Loucy (cell line): Measurements from ENCODE around the gene SCFD2.

Source experiments
- H2AFZ ChIP-seq: fragments of 200-600 bp; sonication (generic); 2 replicates; pipeline ENCODE4 v1.6.0; 2016; ENCODE audit warnings: antibody characterized with exemption, mild to moderate bottlenecking, low read length, moderate library complexity
- H3F3A ChIP-seq: fragments of 200-600 bp; 2 replicates; pipeline ENCODE4 v1.6.0; 2016; ENCODE audit warnings: antibody characterized with exemption, low read depth, mild to moderate bottlenecking
- H3K27me3 ChIP-seq: fragments of 200-600 bp; sonication (generic); 2 replicates; pipeline ENCODE4 v1.6.1; 2014; ENCODE audit warnings: low read length, mild to moderate bottlenecking; ENCODE audit not compliant: insufficient read depth, poor library complexity, severe bottlenecking
- H3K36me3 ChIP-seq: fragments of 200-600 bp; sonication (generic); 2 replicates; pipeline ENCODE4 v1.6.1; 2016; ENCODE audit warnings: low read length; ENCODE audit not compliant: insufficient read depth
- H3K4me1 ChIP-seq: fragments of 200-600 bp; sonication (generic); 2 replicates; pipeline ENCODE4 v1.5.1; 2014; ENCODE audit warnings: low read length, mild to moderate bottlenecking; ENCODE audit not compliant: insufficient read depth, poor library complexity, severe bottlenecking
- H3K4me2 ChIP-seq: fragments of 200-600 bp; sonication (generic); 2 replicates; pipeline ENCODE4 v1.6.0; 2014; ENCODE audit warnings: antibody characterized with exemption, low read length, low read depth, mild to moderate bottlenecking; ENCODE audit not compliant: poor library complexity, severe bottlenecking
- H3K4me3 ChIP-seq: fragments of 200-600 bp; sonication (generic); 2 replicates; pipeline ENCODE4 v1.5.1; 2014; ENCODE audit warnings: low read length, mild to moderate bottlenecking, mixed read lengths; ENCODE audit not compliant: poor library complexity, severe bottlenecking
- H3K79me2 ChIP-seq: fragments of 200-600 bp; sonication (generic); 2 replicates; pipeline ENCODE4 v1.6.1; 2014; ENCODE audit warnings: low read length; ENCODE audit not compliant: insufficient read depth
- H3K9ac ChIP-seq: fragments of 200-600 bp; sonication (generic); 2 replicates; pipeline ENCODE4 v1.6.0; 2014; ENCODE audit warnings: mild to moderate bottlenecking, low read depth, low read length, moderate library complexity; ENCODE audit not compliant: poor library complexity, severe bottlenecking
- H3K9me2 ChIP-seq: fragments of 200-600 bp; sonication (generic); replicated peaks from 2 replicates; pipeline ENCODE4 v1.6.1; 2016; ENCODE audit warnings: low read depth, low read length, mixed read lengths
- H3K9me3 ChIP-seq: fragments of 200-600 bp; sonication (generic); 2 replicates; pipeline ENCODE4 v1.6.1; 2014; ENCODE audit warnings: mild to moderate bottlenecking, antibody characterized with exemption, low read length, low read depth; ENCODE audit not compliant: insufficient read depth
- H4K20me1 ChIP-seq: fragments of 200-600 bp; sonication (generic); 2 replicates; pipeline ENCODE4 v1.6.0; 2014; ENCODE audit warnings: antibody characterized with exemption, low read length, mild to moderate bottlenecking; ENCODE audit not compliant: insufficient read depth, poor library complexity, severe bottlenecking
- EZH2phosphoT487 ChIP-seq: fragments of 200-600 bp; IDR thresholded peaks from 2 replicates; pipeline ENCODE4 v1.6.1; 2018; ENCODE audit warnings: antibody characterized with exemption, mild to moderate bottlenecking, moderate library complexity, borderline replicate concordance
- TF ChIP-seq, protein P1 (sequence below): fragments of 200-600 bp; sonication (generic); conservative IDR thresholded peaks from 2 replicates; pipeline ENCODE4 v1.5.1; 2014; ENCODE audit warnings: mild to moderate bottlenecking, antibody characterized with exemption, low read length

Gene SCFD2

GRCh38 chr4:52840531-52841370 is 525.1 kb downstream of the SCFD2 start:
- Histone ChIP-seq H2AFZ (no peak overlapping the region), H3K4me2 (no peak overlapping the region), H3K9me3 (no peaks in the 10 kb centered on the region), H3K27me3 (no peaks in the 10 kb centered on the region), H3K9me2 (no peaks in the 10 kb centered on the region), H3K36me3 (no peaks in the 10 kb centered on the region), H4K20me1 (no peaks in the 10 kb centered on the region), H3F3A (no peaks in the 10 kb centered on the region), H3K9ac (no peak overlapping the region), H3K4me1 (no peaks in the 10 kb centered on the region), H3K79me2 (no peaks in the 10 kb centered on the region), H3K4me3 (no peak overlapping the region)
- no peak for TF ChIP-seq EZH2phosphoT487
- TF ChIP-seq, protein P1, sequence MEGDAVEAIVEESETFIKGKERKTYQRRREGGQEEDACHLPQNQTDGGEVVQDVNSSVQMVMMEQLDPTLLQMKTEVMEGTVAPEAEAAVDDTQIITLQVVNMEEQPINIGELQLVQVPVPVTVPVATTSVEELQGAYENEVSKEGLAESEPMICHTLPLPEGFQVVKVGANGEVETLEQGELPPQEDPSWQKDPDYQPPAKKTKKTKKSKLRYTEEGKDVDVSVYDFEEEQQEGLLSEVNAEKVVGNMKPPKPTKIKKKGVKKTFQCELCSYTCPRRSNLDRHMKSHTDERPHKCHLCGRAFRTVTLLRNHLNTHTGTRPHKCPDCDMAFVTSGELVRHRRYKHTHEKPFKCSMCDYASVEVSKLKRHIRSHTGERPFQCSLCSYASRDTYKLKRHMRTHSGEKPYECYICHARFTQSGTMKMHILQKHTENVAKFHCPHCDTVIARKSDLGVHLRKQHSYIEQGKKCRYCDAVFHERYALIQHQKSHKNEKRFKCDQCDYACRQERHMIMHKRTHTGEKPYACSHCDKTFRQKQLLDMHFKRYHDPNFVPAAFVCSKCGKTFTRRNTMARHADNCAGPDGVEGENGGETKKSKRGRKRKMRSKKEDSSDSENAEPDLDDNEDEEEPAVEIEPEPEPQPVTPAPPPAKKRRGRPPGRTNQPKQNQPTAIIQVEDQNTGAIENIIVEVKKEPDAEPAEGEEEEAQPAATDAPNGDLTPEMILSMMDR = no peak

- H3K9me2 ChIP-seq = no peaks in the 10 kb centered on the region
- H3F3A ChIP-seq = no peaks in the 10 kb centered on the region
- no peaks in the 10 kb centered on the region for H3K4me1 ChIP-seq
- no peaks in the 10 kb centered on the region for H3K79me2 ChIP-seq
- H3K36me3 ChIP-seq = no peaks in the 10 kb centered on the region
- H3K27me3 ChIP-seq = no peaks in the 10 kb centered on the region
- no peak overlapping the region for H3K9ac ChIP-seq
- no peaks in the 10 kb centered on the region for H4K20me1 ChIP-seq
- no peak overlapping the region for H3K4me3 ChIP-seq
- H3K9me3 ChIP-seq = no peaks in the 10 kb centered on the region
- H2AFZ ChIP-seq = no peak overlapping the region
- TF ChIP-seq, protein P1 = no peak
- no peak for TF ChIP-seq EZH2phosphoT487
- H3K4me2 ChIP-seq = no peak overlapping the region
Measured at GRCh38 chr4:52838729-52839586, 526.9 kb downstream of the SCFD2 start.

DNA sequence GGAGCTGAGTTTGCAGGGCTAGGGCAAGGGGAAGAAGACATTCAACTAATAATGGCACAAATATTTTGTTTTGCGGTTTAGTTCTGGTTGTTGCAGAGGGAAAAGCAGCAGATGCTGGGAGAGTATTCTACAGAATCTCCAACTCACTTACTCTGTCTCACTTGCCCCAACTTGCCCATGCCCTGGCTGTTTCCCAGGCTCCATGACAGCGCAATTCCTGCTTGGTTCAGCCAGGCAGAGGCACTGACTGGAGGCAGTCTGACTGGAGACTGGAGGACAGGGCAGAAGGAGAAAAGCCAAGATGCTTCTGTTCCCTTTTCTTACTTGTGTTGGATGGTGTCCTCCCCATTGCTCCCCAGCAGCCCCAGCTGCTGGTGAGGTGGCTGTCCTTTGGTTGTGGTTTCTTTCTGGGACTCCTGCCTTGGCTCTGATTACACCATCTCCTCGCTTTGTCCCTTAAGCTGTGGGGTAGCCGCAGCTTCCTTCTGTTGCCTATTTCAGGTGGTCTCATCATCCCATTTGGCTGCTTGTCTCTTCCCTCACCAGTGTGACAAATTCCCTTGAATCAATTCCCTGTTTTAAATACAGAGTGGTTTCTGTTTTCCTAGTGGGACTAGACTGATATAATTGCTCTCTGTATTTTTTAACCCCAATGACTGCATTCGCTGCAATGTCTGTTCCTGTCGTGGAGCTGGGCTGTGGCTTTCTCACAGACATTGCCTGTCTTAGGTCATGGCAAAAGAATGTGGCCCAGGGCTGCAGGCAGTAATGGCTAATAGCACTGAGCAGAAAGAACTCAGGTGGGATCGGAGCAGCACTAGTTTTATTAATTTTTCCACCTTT is 527.9 kb downstream of the SCFD2 start:
- no peaks in the 10 kb centered on the region for H3K79me2 ChIP-seq
- no peaks in the 10 kb centered on the region for H3F3A ChIP-seq
- H3K9ac ChIP-seq = no peak overlapping the region
- H3K9me3 ChIP-seq = no peaks in the 10 kb centered on the region
- no peaks in the 10 kb centered on the region for H3K36me3 ChIP-seq
- no peak overlapping the region for H3K4me3 ChIP-seq
- no peak for TF ChIP-seq EZH2phosphoT487
- TF ChIP-seq, protein P1 = no peak
- no peaks in the 10 kb centered on the region for H4K20me1 ChIP-seq
- no peak overlapping the region for H2AFZ ChIP-seq
- H3K27me3 ChIP-seq = no peaks in the 10 kb centered on the region
- no peaks in the 10 kb centered on the region for H3K4me1 ChIP-seq
- no peaks in the 10 kb centered on the region for H3K9me2 ChIP-seq
- no peak overlapping the region for H3K4me2 ChIP-seq
